ENCODE measurements around the gene DLK2. TPM values are rescaled to one million over a fixed set of nuclear protein-coding genes. Genes with fewer than 3 reads are reported as not detected.

Gene DLK2, protein sequence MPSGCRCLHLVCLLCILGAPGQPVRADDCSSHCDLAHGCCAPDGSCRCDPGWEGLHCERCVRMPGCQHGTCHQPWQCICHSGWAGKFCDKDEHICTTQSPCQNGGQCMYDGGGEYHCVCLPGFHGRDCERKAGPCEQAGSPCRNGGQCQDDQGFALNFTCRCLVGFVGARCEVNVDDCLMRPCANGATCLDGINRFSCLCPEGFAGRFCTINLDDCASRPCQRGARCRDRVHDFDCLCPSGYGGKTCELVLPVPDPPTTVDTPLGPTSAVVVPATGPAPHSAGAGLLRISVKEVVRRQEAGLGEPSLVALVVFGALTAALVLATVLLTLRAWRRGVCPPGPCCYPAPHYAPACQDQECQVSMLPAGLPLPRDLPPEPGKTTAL
- total RNA-seq (2021; ENCODE audit: unreplicated experiment) = 1.6 TPM
- 2.7 and 2.8 TPM in 2 replicates for polyA plus RNA-seq (2012)
- Bru-seq, nascent RNA = percentile 22 among the genes with signal in this experiment
- BruChase-seq, experiment 1, labeled RNA remaining after a 6-hour chase = percentile 27 among the genes with signal in this experiment
- percentile 11 among the genes with signal in this experiment for BruChase-seq, experiment 2, labeled RNA remaining after a 2-hour chase
- long read RNA-seq, partial matches to known transcripts = 0 of 2 reads
- long read RNA-seq, other reads (novel, unspliced or antisense) = 2 of 2 reads

GRCh38 chr6:43455531-43456428 lies at the start of gene DLK2:
Gene DLK2 (minus strand): TSS chr6:43455548. CDS start chr6:43454825, 723 bp downstream.
- no peak within 1 kb of the TSS for H3K27ac ChIP-seq (ENCODE audit: low read depth, low read length)
- CTCF ChIA-PET = interaction anchor here (0.7 to 4.6 kb wide), 9 partner anchors 12 to 631 kb away, joined by 3 to 31 read pairs (median 4); partner anchors contain the start of genes ABCC10, LRRC73 and TJAP1
- no TSS peak for BruUV-seq (replicated peaks)
- TF ChIP-seq SRF (IDR thresholded peaks at IDR 0.05; ENCODE audit: low read depth) = no peak
- no peak for TF ChIP-seq YY1 (IDR thresholded peaks at IDR 0.05; ENCODE audit: extremely low read depth, insufficient replicate concordance, low read depth, low read length)
- TF ChIP-seq ZFX (IDR thresholded peaks at IDR 0.05) = no peak
- TF ChIP-seq CTCF (IDR thresholded peaks at IDR 0.05 in 2 of 3, conservative IDR thresholded peaks at IDR 0.05 in 1 of 3; ENCODE audit: borderline replicate concordance in 1 of 3, insufficient read depth in 1 of 3, low read depth in 2 of 3, low read length in 2 of 3) = no peak
- TF ChIP-seq CEBPB (IDR thresholded peaks at IDR 0.05; ENCODE audit: low read depth) = no peak
- no peak for TF ChIP-seq EZH2phosphoT487 (IDR thresholded peaks at IDR 0.05; ENCODE audit: borderline replicate concordance)
- no peak for TF ChIP-seq POLR2AphosphoS5 (IDR thresholded peaks at IDR 0.05; ENCODE audit: low read depth, low read length)
- TF ChIP-seq ELF1 (IDR thresholded peaks at IDR 0.05; ENCODE audit: borderline replicate concordance, low read depth) = no peak
- TF ChIP-seq JUND (IDR thresholded peaks at IDR 0.05) = no peak
- TF ChIP-seq EGR1 (IDR thresholded peaks at IDR 0.05; ENCODE audit: low read depth) = no peak
- no peak for TF ChIP-seq TCF7L2 (IDR thresholded peaks at IDR 0.05; ENCODE audit: borderline replicate concordance, extremely low read depth, insufficient read depth, insufficient read length)
- no peak for TF ChIP-seq MAX (IDR thresholded peaks at IDR 0.05)
- no peak for TF ChIP-seq REST (IDR thresholded peaks at IDR 0.05; ENCODE audit: low read depth)

More at GRCh38 chr6:43455531-43456428, at the start of gene DLK2:
- ChIA-PET POLR2A (interaction anchor here (0.7 to 1.5 kb wide), 2 partner anchors 12 to 22 kb away, joined by 4 to 5 read pairs; partner anchors contain the start of gene TJAP1), RAD21 (ENCODE audit: low non-redundant PET in 1 of 2, low total read pairs in 2 of 2, uncharacterized antibody in 2 of 2, unreplicated experiment in 2 of 2) (interaction anchor here in 1 of 2 experiments (0.6 to 0.7 kb wide), 2 partner anchors 41 to 54 kb away, joined by 3 to 4 read pairs; no protein-coding TSS in a partner anchor)
- peak; percentile 52 for ATAC-seq
- DNase-seq (ENCODE audit: low read depth, low spot score) = no peak
- H3K4me1 ChIP-seq (ENCODE audit: control insufficient read depth in 1 of 2, insufficient read depth in 2 of 2, low read length in 2 of 2) = peaks cover 8 to 39% of the 10 kb centered on the region in 2 experiments; a peak in 3 of 4 replicates
- H3K9ac ChIP-seq (ENCODE audit: low read length) = peak within 1 kb of the TSS; percentile 25; the same call in 1 of the 2 replicates
- no peak within 1 kb of the TSS for H2AFZ ChIP-seq (ENCODE audit: low read depth, low read length, poor library complexity, severe bottlenecking)
- H3K4me3 ChIP-seq (replicated peaks in 1 of 2; ENCODE audit: low read depth in 1 of 2, low read length in 2 of 2) = peak within 1 kb of the TSS; percentile 50 to 61
- H3K36me3 ChIP-seq (ENCODE audit: control insufficient read depth in 1 of 2, insufficient read depth in 2 of 2, low read length in 2 of 2) = no peaks in the 10 kb centered on the region
- H3K9me3 ChIP-seq (ENCODE audit: control insufficient read depth in 1 of 2, insufficient read depth in 1 of 2, low read depth in 1 of 2, low read length in 2 of 2) = no peaks in the 10 kb centered on the region
- intact Hi-C loops (cut with micrococcal nuclease) = loop anchor here (2.0 kb wide), 1 partner anchor 51 kb away; no protein-coding TSS in a partner anchor
- no peaks in the 10 kb centered on the region for H3K9me2 ChIP-seq (ENCODE audit: insufficient read depth)
- H3K79me2 ChIP-seq (ENCODE audit: insufficient read depth, low read length) = no peaks in the 10 kb centered on the region
- H3K27me3 ChIP-seq (ENCODE audit: insufficient read depth, low read length) = no peaks in the 10 kb centered on the region
- H3K4me2 ChIP-seq (ENCODE audit: low read length) = peak within 1 kb of the TSS; percentile 97
- no peaks in the 10 kb centered on the region for H4K20me1 ChIP-seq (ENCODE audit: insufficient read depth)

All from HCT116 (cell line).